ENCODE results near the gene UBALD2. TPM values are rescaled to one million over a fixed set of nuclear protein-coding genes. Genes with fewer than 3 reads are reported as not detected.

UBALD2 gene
- total and polyA plus RNA-seq, 2 of the 4 experiments (the other 2 are of a cell fraction) = 0.90 to 12.1 TPM

DNA sequence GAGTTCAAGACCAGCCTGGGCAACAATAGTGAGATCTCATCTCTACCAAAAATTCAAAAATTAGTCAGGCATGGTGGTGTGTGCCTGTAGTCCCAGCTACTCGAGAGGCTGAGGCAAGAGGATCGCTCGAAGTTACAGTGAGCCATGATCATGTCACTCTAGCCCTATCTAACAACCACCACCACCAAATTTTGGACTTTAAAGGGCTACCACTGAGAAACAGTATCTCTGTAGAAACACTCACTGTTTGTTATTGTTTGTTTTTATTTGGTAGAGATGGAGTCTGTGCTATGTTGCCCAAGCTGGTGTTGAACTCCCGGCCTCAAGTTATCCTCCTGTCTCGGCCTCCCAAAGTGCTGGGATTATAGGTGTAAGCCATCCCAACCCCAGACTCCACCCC, 1.3 kb upstream of the UBALD2 start:
- Histone ChIP-seq H2BK20ac (ENCODE audit: low read depth, low read length) (peak overlapping the region; percentile 60; the same call in 1 of the 2 replicates), H3K56ac (ENCODE audit: extremely low read depth, insufficient read depth, low read length) (no peak overlapping the region), H3K18ac (ENCODE audit: low read depth, low read length) (no peak overlapping the region), H3K36me3 (ENCODE audit: control insufficient read depth, insufficient read depth, low read length) (peaks cover under 1% of the 10 kb centered on the region), H3K9ac (ENCODE audit: low read depth, low read length) (no peak overlapping the region), H4K5ac (ENCODE audit: low read depth, low read length) (no peak overlapping the region), H3K4me3 (ENCODE audit: insufficient read depth, low read depth, low read length) (no peak overlapping the region), H2AFZ (replicated peaks; ENCODE audit: low read length, poor library complexity) (no peak overlapping the region), H2AK9ac (replicated peaks; ENCODE audit: low read depth, low read length, poor library complexity) (peak overlapping the region; percentile 33), H3K14ac (replicated peaks; ENCODE audit: low read depth, low read length) (peak overlapping the region; percentile 12; the same call in 1 of the 2 replicates), H2AK5ac (ENCODE audit: low read depth, low read length) (peak overlapping the region; percentile 89), H3K9me3 (ENCODE audit: control insufficient read depth, insufficient read depth, low read length) (no peaks in the 10 kb centered on the region), H2BK5ac (ENCODE audit: low read depth, low read length, poor library complexity, severe bottlenecking) (peak overlapping the region; percentile 78), H4K91ac (ENCODE audit: insufficient read depth, low read depth, low read length) (peak overlapping the region; percentile 35; the same call in 1 of the 2 replicates), H3K27me3 (ENCODE audit: control insufficient read depth, insufficient read depth, low read length) (no peaks in the 10 kb centered on the region), H3K23ac (ENCODE audit: low read depth, low read length) (peak overlapping the region; percentile 62; the same call in 1 of the 2 replicates), H3K4me1 (ENCODE audit: control insufficient read depth, insufficient read depth, low read length) (peaks cover 10% of the 10 kb centered on the region), H2BK120ac (ENCODE audit: low read depth, low read length) (peak overlapping the region; percentile 67), H4K8ac (ENCODE audit: low read depth in 2 of 2, low read length in 2 of 2) (peak overlapping the region in 1 of 2 experiments; percentile 57; a peak in 2 of 4 replicates), H4K20me1 (ENCODE audit: insufficient read depth, low read length) (no peaks in the 10 kb centered on the region), H3K4me2 (ENCODE audit: low read depth, low read length) (no peak overlapping the region), H3K79me1 (ENCODE audit: low read depth in 1 of 2, low read length in 2 of 2) (peaks cover 19 to 38% of the 10 kb centered on the region in 2 experiments), H2BK15ac (ENCODE audit: low read depth, low read length) (peak overlapping the region; percentile 75; the same call in 2 of the 3 replicates), H3K27ac (ENCODE audit: insufficient read depth, low read length) (peak overlapping the region; percentile 37; the same call in 1 of the 2 replicates), H3K9me1 (ENCODE audit: insufficient read depth, low read length) (peaks cover 15% of the 10 kb centered on the region), H3K4ac (ENCODE audit: low read depth, low read length) (peak overlapping the region; percentile 77)
- POLR2A ChIA-PET (ENCODE audit: unreplicated experiment) = no interaction called here
- TF ChIP-seq NFE2L2 (IDR thresholded peaks at IDR 0.05; ENCODE audit: low read depth, low read length) (no peak), FOS (IDR thresholded peaks at IDR 0.05; ENCODE audit: low read depth, low read length) (no peak), RAD21 (IDR thresholded peaks at IDR 0.05; ENCODE audit: low read length) (no peak), RCOR1 (IDR thresholded peaks at IDR 0.05; ENCODE audit: insufficient replicate concordance, low read length) (no peak), POLR2A (IDR thresholded peaks at IDR 0.05; ENCODE audit: low read depth, low read length) (no peak), CHD1 (IDR thresholded peaks at IDR 0.05; ENCODE audit: low read depth, low read length) (no peak), CEBPB (IDR thresholded peaks at IDR 0.05; ENCODE audit: low read depth, low read length) (no peak), RFX5 (IDR thresholded peaks at IDR 0.05; ENCODE audit: low read depth, low read length) (no peak), BHLHE40 (IDR thresholded peaks at IDR 0.05; ENCODE audit: low read depth, low read length) (no peak), MAZ (IDR thresholded peaks at IDR 0.05; ENCODE audit: borderline replicate concordance, low read depth, low read length) (no peak), MAFK (IDR thresholded peaks at IDR 0.05; ENCODE audit: low read depth, low read length) (no peak), MXI1 (IDR thresholded peaks at IDR 0.05; ENCODE audit: borderline replicate concordance, low read depth, low read length) (no peak), SMC3 (IDR thresholded peaks at IDR 0.05; ENCODE audit: low read depth, low read length) (no peak)
- TF ChIP-seq, protein P1, sequence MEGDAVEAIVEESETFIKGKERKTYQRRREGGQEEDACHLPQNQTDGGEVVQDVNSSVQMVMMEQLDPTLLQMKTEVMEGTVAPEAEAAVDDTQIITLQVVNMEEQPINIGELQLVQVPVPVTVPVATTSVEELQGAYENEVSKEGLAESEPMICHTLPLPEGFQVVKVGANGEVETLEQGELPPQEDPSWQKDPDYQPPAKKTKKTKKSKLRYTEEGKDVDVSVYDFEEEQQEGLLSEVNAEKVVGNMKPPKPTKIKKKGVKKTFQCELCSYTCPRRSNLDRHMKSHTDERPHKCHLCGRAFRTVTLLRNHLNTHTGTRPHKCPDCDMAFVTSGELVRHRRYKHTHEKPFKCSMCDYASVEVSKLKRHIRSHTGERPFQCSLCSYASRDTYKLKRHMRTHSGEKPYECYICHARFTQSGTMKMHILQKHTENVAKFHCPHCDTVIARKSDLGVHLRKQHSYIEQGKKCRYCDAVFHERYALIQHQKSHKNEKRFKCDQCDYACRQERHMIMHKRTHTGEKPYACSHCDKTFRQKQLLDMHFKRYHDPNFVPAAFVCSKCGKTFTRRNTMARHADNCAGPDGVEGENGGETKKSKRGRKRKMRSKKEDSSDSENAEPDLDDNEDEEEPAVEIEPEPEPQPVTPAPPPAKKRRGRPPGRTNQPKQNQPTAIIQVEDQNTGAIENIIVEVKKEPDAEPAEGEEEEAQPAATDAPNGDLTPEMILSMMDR (conservative IDR thresholded peaks at IDR 0.05; ENCODE audit: low read depth, low read length) = no peak
- TF ChIP-seq, protein P2, sequence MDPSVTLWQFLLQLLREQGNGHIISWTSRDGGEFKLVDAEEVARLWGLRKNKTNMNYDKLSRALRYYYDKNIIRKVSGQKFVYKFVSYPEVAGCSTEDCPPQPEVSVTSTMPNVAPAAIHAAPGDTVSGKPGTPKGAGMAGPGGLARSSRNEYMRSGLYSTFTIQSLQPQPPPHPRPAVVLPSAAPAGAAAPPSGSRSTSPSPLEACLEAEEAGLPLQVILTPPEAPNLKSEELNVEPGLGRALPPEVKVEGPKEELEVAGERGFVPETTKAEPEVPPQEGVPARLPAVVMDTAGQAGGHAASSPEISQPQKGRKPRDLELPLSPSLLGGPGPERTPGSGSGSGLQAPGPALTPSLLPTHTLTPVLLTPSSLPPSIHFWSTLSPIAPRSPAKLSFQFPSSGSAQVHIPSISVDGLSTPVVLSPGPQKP (IDR thresholded peaks at IDR 0.05; ENCODE audit: borderline replicate concordance, low read depth, low read length) = no peak
- TF ChIP-seq, protein P3, sequence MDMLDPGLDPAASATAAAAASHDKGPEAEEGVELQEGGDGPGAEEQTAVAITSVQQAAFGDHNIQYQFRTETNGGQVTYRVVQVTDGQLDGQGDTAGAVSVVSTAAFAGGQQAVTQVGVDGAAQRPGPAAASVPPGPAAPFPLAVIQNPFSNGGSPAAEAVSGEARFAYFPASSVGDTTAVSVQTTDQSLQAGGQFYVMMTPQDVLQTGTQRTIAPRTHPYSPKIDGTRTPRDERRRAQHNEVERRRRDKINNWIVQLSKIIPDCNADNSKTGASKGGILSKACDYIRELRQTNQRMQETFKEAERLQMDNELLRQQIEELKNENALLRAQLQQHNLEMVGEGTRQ (IDR thresholded peaks at IDR 0.05; ENCODE audit: low read depth, low read length) = no peak
- DNase-seq (no peak), ATAC-seq (ENCODE audit: low read depth) (no peak)
- intact Hi-C loops (cut with micrococcal nuclease) = loop anchor here (2.0 kb wide), 1 partner anchor 23 kb away; the partner anchor contains the start of gene RNF157
- dilution Hi-C loops (cut with HindIII; ENCODE audit: low sequenced_read_pairs, unreplicated experiment) = no loop called here
- BruUV-seq (replicated peaks) = no TSS peak
- WGBS, 2 experiments (ENCODE audit: extremely low coverage in 2 of 2, insufficient read length in 1 of 2) = no CpG with 5 or more reads among the region's 5 CpGs
- CTCF ChIA-PET = no interaction called here
- in situ Hi-C loops (cut with MboI; ENCODE audit: low sequenced_read_pairs) = no loop called here

Data from IMR-90 (cell line).